ENCODE measurements around the gene STXBP5. TPM values are rescaled to one million over a fixed set of nuclear protein-coding genes. Genes with fewer than 3 reads are reported as not detected.

STXBP5 gene
- polyA plus RNA-seq, 2 of the 4 experiments (the other 2 are of a cell fraction) = 10.8 to 17.8 TPM

- FAIRE-seq = no peak
- 49% methylated on average over 4 of the region's 4 CpGs for WGBS (ENCODE audit: missing lambda C conversion rate)
- no peak overlapping the region for H3K4me3 ChIP-seq
- TF ChIP-seq CEBPB (IDR thresholded peaks at IDR 0.05) (no peak), MAX (IDR thresholded peaks at IDR 0.05) (no peak), ZC3H11A (IDR thresholded peaks at IDR 0.05) (no peak), HMGXB4 (CRISPR knock-in tag; IDR thresholded peaks at IDR 0.05; ENCODE audit: borderline replicate concordance) (no peak), ZFP36 (IDR thresholded peaks at IDR 0.05; ENCODE audit: borderline replicate concordance, partially characterized antibody) (no peak), JUNB (IDR thresholded peaks at IDR 0.05) (peak; percentile 25; the same call in 1 of the 2 replicates), HES2 (IDR thresholded peaks at IDR 0.05) (no peak), HOXB13 (CRISPR knock-in tag; IDR thresholded peaks at IDR 0.05; ENCODE audit: low read depth) (no peak)
- peak overlapping the region; percentile 68 to 72 for H3K27ac ChIP-seq
- H3K9me3 ChIP-seq = no peaks in the 10 kb centered on the region
- ChIA-PET POLR2A (no interaction called here), CTCF (interaction anchor here (0.6 kb wide), 1 partner anchor 66 kb away, joined by 3 read pairs; no protein-coding TSS in a partner anchor)
- peaks cover 43% of the 10 kb centered on the region for H3K4me1 ChIP-seq
- H3K4me2 ChIP-seq = peak overlapping the region; percentile 47
- ATAC-seq = peak; percentile 49 to 58; a peak in 3 of 6 replicates
- DNase-seq (ENCODE audit: low read depth in 1 of 2, low spot score in 1 of 2) = peak in 1 of 2 experiments; percentile 14
These were observed 47.3 kb upstream of the STXBP5 start for GRCh38 chr6:147156799-147157382.

- no peak overlapping the region for H3K4me2 ChIP-seq
- peaks cover 48% of the 10 kb centered on the region for H3K4me1 ChIP-seq
- 61% methylated on average over 2 of the region's 2 CpGs for WGBS (ENCODE audit: missing lambda C conversion rate)
- H3K9me3 ChIP-seq = no peaks in the 10 kb centered on the region
- POLR2A ChIA-PET = no interaction called here
- TF ChIP-seq HES2 (IDR thresholded peaks at IDR 0.05) (no peak), ZSCAN20 (CRISPR knock-in tag; IDR thresholded peaks at IDR 0.05) (no peak), BHLHE40 (IDR thresholded peaks at IDR 0.05; ENCODE audit: low read depth, low read length) (no peak), HOXA7 (CRISPR knock-in tag; IDR thresholded peaks at IDR 0.05) (no peak), JUNB (IDR thresholded peaks at IDR 0.05) (no peak), REST (IDR thresholded peaks at IDR 0.05) (no peak), HOXB5 (CRISPR knock-in tag; IDR thresholded peaks at IDR 0.05) (no peak), RCOR1 (IDR thresholded peaks at IDR 0.05; ENCODE audit: low read depth, low read length) (no peak), RFX5 (IDR thresholded peaks at IDR 0.05) (no peak), CHD4 (IDR thresholded peaks at IDR 0.05; ENCODE audit: borderline replicate concordance) (no peak), ZC3H11A (IDR thresholded peaks at IDR 0.05) (no peak), HDAC2 (IDR thresholded peaks at IDR 0.05) (no peak), MAX (IDR thresholded peaks at IDR 0.05) (no peak), ZNF302 (CRISPR knock-in tag; IDR thresholded peaks at IDR 0.05) (no peak), MAZ (IDR thresholded peaks at IDR 0.05; ENCODE audit: borderline replicate concordance, low read depth, low read length) (no peak), ATOH8 (CRISPR knock-in tag; IDR thresholded peaks at IDR 0.05; ENCODE audit: low read depth) (no peak), FOSB (CRISPR knock-in tag; IDR thresholded peaks at IDR 0.05) (no peak), PHF8 (IDR thresholded peaks at IDR 0.05; ENCODE audit: borderline replicate concordance, low read depth) (no peak), E2F6 (IDR thresholded peaks at IDR 0.05; ENCODE audit: borderline replicate concordance, low read depth) (no peak)
- ATAC-seq = no peak
- CTCF ChIA-PET = no interaction called here
- peak overlapping the region in 1 of 2 experiments; percentile 68; a peak in 1 of 6 replicates for H3K27ac ChIP-seq
- no peak for FAIRE-seq
- DNase-seq (ENCODE audit: low read depth in 1 of 2, low spot score in 1 of 2) = no peak
- H3K4me3 ChIP-seq = no peak overlapping the region
These were observed 46.3 kb upstream of the STXBP5 start for GRCh38 chr6:147157930-147158329.

Data from A549 (cell line).